GM12892 (cell line): ENCODE results near the gene PAX2.

Experiments
- POLR2A ChIP-seq: IDR thresholded peaks from 2 replicates; pipeline ENCODE4 v1.6.1; 2011; ENCODE audit warnings: low read depth, low read length, control low read depth
- POLR2AphosphoS5 ChIP-seq: IDR thresholded peaks from 2 replicates; pipeline ENCODE4 v1.6.1; 2011; ENCODE audit warnings: low read depth, low read length, control low read depth

DNA sequence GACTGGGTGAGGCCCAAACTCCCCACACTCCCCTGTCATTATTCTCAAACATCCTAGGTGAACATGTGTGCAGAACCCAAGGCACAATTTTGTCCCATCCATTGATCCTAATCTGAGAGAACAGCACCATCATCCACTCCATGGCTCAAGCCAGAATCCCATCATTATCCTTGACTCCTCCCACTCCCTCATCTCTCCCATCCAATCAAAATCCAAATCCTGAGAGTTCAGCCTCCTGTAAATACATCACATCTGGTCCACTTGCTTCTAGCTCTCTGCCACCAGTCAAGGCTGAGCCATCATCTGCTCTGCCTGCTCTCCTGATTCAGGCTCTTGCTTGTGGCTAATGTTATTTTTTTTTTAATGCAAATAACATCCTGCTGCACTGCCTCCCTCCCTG lies 91.5 kb downstream of the PAX2 start:
- TF ChIP-seq POLR2A (no peak), POLR2AphosphoS5 (no peak)
